NOMO-1 (cell line): ENCODE results near the gene FBXL7.

Source experiments
- DNase-seq, 2 experiments: peaks; one replicate each; lab custom pipeline; 2025; ENCODE audit not compliant: unreplicated experiment in 2 of 2; lab: John Stamatoyannopoulos, UW

Gene FBXL7

DNA sequence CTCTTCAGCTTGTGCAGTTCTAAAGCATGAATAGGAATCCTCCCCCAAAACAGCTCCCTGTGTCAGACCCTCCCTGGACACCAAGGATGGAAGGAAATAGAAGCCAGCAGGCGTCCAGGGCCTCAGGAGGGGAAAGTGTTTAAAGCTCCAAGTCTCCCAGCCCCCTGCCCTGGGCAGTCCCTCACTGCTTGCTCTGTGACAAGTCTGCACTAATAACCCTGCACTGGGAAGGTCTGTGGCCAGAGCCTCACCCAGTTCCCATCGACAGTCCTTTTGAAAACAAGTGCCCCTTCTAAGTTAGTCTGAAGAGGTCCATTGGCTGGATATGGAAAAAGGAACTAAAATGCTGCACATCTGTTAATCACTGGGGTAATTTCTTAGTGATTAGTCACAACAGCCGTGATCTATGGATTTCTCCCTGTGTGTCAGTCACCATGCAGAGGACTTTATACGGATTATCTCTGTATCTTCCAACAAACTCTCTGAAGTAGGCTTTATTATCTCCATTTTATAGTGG is 195.3 kb downstream of the FBXL7 start:
- no peak for DNase-seq

DNA sequence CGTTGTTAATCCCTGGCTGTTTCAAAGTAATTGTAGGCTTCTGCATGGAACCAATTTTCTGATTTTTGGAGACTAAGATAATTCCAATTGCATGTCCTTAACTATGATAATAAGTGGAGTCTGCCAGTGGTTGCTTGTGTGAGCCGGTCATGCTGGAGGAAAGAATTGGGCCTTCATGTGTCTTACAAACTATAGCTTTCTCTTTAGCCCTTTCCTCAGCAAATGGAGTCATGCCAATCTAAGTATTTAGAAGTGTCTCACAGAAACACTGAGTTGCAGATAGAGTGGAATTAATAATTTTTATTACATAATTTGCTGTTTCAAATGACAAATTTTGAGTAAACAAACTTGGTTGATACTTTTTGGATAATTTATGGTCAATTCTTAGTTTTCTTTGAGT is 200.4 kb downstream of the FBXL7 start:
- no peak for DNase-seq

DNA sequence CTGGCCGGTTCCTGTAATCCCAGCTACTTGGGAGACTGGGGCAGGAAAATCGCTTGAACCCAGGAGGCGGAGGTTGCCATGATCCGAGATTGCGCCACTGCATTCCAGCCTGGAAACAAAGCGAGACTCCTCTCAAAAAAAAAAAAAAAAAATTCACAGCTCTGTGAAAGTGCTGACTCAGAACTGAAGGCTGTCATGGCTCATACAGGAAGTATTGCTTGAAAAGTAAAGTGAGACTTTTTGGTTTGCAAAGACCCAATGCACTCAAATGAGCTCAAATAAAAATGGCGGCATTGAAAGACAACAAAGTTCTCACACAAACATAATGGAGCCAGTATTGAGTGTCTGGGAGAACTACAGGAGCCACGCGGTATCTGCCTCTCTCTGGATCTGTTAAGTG is 202.1 kb downstream of the FBXL7 start:
- DNase-seq = no peak

DNA sequence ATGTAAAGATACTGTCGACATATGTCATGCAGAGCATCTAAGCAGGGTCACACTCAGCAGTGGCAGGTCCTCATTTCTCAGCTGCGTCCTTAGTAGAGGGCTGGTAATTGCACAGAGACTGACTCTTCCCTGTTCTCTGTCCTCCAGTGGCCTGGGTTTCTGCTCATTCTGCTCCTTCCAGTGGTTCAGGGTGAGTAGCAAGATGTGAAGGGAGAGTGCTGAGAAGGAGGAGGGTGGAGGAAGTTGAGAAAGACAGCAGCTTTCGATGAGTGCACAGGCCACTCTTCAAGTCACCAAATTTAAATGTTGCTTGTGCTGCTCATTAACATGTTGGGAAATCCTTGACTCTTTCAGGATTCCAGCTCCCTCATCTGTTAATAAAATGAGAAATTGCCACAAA is 203.9 kb downstream of the FBXL7 start:
- no peak for DNase-seq

DNA sequence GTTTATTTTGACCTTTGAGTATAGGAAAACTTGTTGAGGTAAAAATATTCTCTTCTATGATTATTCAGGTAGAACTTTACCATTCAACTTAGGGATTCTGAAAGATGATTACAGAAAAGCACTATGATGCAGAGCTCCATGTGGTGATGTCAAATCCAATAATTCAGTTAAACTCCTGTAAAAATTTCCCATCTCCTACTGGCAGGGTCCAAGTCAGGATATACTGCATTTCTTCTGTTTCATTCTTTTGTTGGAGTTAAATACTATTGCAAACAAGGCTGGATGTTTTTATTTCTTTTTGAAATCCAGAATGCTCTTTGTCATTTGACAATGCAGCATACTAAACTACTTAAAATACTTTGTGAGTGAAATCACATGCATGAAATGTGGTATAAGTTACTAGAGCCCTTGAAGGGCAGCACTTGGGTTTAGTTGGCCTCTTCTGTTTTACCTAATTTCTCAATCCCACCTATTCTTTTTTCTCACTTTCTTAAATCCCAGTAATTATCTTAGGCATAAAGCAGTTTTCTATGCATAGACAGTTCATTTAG is 204.5 kb downstream of the FBXL7 start:
- DNase-seq = no peak

DNA sequence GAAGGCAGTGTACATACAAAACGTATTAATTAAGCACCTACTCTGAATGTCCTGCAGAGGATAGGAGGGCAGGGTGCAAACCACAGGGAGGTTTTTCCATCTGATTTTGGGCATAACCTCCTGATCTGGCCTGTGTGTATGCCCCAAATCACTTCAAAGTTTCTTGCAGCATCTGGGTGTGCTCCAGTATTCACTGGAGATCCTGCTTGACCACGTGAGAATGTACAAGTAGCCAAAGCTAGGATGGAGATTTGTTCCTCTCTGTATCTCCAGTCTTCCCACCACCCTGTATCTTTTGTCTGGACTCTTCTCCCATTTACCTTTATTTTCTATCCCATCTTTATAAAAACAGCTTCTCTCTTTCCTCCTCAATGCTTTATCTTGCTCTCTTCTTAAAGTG is 207.7 kb downstream of the FBXL7 start:
- DNase-seq = no peak

DNA sequence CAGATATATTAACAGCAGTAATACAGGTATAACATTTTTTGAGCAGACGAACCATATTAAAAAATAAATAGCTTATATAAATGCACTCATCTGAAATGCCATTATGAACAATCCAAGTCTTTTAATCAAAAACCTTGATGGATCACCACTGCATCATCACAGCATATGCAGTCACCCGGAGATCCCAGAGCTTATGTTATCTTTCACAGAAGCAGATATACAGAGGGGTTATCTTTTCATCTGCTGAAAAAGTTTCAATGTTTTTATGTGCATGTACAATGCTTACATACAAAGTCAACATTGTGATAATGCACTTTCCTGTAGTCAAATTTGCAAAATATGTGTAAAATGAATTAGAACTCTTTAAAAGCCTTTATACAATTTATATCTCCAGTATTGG is 211.9 kb downstream of the FBXL7 start:
- no peak for DNase-seq

DNA sequence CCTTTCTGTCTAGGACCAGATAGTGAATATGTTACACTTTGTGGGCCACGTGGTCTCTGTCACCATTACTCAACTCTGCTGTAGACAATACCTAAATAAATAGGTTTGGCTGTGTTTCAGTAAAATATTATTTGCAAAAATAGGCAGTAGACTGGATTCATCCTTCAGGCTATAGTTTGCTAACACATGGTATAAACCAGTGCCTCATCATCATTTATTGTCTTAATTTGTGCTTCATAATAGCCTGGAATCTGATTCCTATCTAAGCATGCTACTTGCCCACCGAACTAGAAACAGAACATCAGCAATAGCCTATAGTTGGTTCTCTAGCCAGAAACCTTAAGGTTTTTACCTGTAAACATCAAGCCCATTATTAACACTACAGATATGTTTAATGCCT is 215.6 kb downstream of the FBXL7 start:
- DNase-seq = no peak

DNA sequence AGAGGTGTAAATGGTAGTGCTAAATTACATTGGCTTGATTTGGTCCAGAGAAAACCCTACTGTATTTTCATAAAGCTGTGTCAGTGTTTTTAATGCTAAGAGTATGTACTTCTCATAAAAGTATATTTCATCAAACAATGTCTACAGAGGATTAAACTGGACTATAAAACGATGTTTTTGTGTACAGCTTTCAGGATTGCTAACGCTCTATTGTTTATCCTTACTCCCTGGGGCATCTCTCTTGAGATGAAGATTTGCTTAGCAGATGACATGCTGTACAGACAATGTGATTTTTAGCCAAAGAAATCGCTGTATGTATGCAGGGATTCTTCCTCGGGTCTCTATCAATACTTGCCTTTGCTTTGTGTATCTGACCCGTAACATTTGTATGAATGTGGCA is 216.0 kb downstream of the FBXL7 start:
- no peak for DNase-seq

DNA sequence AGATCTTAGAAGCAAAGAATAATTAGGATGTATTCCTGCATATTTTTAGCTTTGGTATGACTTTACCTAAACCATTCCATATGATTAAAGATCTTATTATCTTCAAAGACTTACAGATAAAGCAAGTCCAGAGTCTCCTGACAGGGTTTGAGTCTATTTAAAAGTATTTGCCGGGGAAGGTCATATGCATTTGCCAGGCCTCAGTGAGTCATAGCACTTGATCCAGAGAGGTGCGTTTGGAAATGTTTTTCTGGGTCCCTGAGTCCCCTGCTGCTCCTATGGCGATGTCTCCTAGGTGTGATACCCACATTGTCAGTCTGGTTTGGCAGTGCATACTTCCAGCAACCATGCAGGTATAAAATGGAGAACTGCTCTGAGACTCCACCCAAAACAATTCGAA is 217.0 kb downstream of the FBXL7 start:
- DNase-seq = no peak

DNA sequence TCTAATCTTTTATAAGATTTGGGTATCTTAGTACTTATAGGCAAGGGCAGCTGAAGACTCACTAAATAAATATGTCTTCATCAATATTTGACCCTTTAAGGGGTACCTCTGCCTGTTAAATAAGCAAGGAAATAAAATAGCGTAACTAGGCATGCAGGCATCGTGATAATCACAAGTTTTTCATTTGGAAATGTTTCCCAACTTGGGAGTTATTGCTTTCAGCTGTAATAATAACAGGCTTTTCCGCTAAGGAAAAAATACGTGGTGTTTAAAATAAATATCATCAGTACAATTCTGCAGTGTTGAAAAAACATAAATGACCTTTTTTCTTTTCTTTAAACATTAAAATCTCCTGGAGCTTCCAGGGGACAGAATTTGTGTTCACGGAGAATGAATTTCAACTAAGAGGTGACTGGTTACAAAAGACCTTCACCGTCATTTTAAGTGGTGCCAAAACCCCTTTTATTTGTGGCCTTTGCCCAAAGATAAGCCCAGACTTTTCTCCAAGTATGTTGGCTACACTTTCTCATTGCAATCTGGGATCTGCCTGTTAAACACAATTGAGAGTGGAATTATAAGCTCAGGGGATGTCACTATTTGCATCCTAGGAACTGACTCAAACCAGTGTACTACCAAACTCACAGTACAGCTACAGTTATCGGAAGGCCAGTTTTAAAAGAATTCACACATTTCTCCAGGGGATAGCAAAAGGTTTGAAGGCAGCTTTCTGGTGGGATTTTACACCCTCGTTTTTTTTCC is 218.6 kb downstream of the FBXL7 start:
- no peak for DNase-seq

DNA sequence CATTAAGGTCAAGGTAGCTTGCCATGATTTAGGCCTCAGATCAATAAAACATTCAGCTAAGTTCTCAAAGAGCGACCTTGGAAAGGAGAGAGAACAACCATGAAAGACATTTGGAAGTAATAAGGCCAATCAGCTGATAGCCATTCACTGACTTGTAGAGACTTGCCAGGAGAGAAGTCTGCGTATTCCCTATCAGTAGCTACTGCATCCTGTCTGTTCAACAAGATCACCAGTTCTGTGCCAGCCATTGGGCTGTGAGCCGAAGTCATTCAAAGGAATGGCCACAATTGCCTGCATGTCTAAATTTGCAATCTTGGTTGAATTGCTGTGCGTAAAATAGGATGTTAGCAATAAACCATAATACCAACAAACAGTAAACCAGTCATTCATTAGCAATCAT is 219.8 kb downstream of the FBXL7 start:
- DNase-seq = no peak

DNA sequence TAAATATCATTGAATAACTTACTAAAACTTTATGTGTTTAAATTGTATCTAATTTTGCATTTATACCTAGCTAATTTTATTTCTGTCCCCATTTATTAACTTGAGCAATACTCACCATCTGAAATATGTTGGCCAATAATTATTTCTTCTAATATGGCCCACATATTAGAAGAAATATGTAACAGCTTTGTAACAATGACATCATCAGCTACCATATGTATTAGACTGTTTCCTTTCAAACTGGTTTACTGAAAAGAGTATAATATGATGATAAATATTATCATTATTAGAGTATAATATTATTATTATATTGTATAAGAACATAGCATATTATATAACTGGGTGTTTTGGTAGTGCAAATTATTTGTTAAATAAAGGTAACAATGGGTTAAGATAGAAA is 220.5 kb downstream of the FBXL7 start:
- DNase-seq = no peak

DNA sequence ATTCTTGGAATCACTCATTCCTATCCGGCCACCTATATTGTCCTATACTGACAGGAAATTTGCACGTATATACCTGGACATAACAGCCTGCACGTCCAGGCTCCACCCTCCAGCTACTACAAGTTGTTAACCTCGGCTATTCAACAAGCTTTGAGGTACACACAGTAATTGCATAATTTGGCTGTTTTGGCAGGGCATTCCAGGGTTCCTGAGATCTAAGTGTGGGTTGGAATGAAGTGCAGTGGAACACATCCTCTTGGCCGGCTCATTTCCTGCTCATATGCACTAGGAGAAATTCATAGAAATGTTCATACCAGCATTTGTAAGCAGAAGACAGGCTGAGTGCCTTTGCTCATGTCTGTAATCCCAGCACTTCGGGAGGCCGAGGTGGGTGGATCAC is 222.3 kb downstream of the FBXL7 start:
- no peak for DNase-seq

DNA sequence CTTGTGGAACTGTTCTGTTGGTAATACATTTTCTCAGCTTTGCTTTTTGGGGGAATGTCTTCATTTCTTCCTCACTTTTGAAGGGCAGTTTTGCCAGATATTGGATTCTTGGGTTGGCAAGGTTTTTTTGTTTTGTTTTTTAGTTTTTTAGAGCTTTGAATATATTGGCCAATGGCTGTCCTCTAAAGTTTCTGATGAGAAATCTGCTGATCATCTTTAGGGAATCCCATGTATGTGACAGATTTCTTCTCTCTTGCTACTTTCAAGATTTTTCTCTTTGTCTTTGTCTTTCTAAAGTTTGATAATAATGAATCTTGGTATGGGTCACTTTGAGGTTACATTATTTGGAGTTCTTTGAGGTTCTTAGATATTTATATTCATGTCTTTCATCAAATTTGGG is 227.4 kb downstream of the FBXL7 start:
- DNase-seq = no peak

DNA sequence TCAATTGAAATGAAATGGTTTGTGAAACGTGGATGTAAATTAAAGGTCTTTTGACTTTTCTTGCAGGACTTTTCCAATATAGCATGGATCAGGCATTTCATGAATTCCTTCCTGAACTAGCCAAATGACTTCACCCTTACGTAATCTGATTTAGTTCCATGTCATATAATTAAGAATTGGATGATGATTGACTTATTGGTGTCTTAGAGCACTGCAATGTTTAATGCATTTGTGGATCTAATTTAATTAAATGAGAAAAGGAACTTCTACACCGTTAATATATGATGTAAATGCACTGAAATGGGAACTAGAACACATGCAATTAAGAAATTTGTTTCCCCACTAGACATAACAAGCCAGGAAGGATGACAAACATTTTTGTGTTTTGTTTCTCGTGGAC is 228.8 kb downstream of the FBXL7 start:
- no peak for DNase-seq

DNA sequence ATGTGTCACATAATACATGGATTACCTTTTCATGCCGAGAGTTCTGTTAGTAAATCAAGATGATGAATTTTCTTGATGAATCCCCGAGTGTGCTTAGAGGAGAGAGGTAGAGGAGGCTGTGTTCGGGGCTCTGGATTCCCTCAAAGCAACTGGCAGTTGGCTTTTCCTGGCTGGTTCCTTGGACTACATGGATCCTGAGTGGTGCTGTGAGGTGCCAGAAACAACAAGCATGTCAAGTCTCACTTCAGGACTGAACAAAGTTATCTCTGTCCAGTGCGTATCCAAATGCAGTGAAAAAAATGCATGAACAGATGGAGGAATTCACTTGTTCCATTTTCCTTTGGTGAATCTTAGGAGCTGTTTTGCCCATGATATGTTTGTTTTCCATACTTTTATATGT is 231.7 kb downstream of the FBXL7 start:
- DNase-seq = no peak

DNA sequence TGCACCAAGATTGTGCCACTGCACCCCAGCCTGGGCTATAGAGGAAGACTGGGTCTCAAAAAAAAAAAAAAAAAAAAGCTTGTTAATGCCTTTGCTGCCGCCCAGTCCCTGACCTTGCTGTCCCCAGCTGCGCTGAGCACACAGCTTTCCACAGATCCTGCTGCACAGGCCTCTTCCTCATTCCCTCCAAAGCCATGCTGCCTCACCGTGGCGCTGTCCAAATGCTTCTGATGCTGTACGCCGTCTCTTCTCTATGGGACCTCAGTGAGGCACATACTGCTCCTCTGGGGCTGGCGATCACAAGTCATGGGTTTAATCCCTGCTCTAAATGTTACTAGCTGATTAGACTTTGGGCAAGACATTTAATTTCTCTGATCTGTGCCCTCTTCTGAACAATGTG is 234.1 kb downstream of the FBXL7 start:
- DNase-seq = no peak

DNA sequence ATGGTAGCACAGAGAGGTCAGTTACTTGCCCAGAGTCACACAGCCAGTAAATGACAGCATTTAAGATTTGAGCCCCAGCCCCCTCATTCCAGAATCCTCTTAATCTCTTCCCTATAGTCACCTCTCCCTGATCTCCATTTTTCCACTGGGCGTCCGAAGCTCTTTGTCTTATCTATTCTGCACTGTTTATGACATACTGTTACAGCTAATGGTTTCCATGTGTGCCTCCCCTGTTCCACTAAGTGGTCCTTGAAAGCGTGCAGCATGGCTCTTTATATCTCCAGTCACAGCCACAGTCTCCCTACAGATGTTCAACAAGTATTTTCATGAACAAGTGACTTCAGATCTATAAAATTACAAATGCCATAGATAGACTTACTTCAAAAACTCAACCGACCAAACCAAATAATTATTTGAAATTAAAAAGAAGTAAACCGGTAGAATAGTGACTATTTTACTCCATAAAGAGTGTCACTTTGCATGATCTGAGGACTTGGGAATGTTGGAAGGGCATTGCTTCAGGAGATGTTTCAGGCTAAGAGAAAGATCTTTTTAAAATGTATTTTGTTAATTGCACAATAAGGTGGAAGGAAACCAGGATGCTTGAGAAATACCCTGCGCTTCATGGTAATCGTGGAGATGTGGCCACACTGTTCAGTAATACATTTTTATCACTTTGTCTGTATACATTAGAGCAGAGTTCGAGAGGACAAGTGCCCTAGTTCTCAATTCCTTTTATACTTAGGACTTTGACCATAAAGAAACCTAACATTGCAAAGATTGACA is 237.2 kb downstream of the FBXL7 start:
- no peak for DNase-seq

DNA sequence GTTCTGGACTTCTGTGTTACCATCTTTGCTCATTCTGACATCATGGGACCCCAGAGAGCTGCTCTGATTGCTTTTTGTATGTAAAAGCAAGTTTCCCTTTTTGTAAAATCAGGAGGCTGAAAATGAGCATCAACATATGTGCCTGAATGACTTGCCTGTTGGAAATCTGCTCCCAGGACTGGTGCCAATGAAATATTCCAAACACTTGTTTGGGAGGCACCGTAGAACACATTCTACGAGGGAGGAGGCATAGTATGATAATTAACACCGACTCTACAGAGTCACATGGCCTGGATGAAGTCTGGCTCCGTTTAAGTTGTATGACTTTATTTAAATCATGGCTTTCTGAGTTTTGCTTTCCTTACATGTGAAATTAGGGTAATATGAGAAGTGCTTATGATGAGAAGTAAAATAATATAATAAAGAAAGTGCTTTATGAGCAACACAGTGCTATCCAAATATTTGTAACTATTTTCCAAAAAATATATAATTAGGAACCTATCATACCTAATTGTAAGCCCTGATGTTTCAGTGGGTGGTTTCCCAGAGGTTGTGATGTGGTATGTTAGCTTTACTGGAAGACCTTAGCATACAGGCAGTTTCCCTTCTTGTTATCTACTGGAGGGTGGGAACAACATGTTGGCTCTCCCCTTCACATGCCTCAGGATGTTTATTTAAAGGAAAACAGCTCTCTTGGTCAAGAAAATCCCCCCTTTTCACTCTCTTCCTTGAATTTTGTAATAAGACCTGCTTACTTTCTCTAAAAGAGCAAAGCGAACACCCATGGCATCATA is 238.1 kb downstream of the FBXL7 start:
- DNase-seq = no peak

DNA sequence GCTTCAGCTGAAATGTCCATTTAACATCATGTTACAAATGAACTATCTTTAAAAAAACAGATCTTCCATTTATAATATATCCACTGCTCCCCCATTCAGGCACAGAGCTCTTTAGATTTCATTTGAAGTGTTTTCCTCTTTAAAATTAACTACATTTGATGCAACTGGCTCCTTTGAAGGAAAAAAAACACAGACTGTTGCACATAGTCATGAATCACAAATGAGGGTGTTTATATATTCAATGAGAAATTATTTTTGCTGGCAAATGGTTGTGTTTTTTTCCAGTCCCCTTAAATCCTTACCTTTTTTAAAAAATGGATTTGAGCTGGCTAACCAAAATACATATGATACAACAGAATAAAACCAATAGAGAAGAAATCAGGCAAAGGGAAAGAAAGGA is 240.4 kb downstream of the FBXL7 start:
- DNase-seq = no peak
